Vagina (tissue), 2 donors: Measurements from ENCODE around the gene VPS36. TPM values are rescaled to one million over a fixed set of nuclear protein-coding genes. Genes with fewer than 3 reads are reported as not detected.

ENCODE experiments used
- DNase-seq, 2 donors: peaks; one replicate each; pipeline ENCODE4 v3.0.0-alpha.2; 2017; ENCODE audit errors: extremely low spot score in 2 of 2
- H3K27ac ChIP-seq: fragments of 200-600 bp; sonication (generic); one replicate; pipeline ENCODE4 v1.5.1; 2019
- H3K27me3 ChIP-seq: fragments of 200-600 bp; sonication (generic); one replicate; pipeline ENCODE4 v1.5.1; 2019
- H3K36me3 ChIP-seq, 2 donors: fragments of 200-600 bp; sonication (generic); one replicate each; pipeline ENCODE4 v1.5.1; 2017 to 2019
- H3K4me1 ChIP-seq: fragments of 200-600 bp; sonication (generic); one replicate; pipeline ENCODE4 v1.5.1; 2019
- H3K4me3 ChIP-seq, 2 donors: fragments of 200-600 bp; sonication (generic); 1 replicate in 1 of 2; 2 replicates in 1 of 2; pipeline ENCODE4 v1.5.1; 2016 to 2019
- H3K9me3 ChIP-seq: fragments of 200-600 bp; sonication (generic); one replicate; pipeline ENCODE4 v1.5.1; 2019
- POLR2A ChIP-seq, 2 donors: fragments of 450-650 bp; IDR thresholded peaks; one replicate each; pipeline ENCODE4 v1.6.1; 2017; ENCODE audit warnings: antibody characterized with exemption in 2 of 2, mild to moderate bottlenecking in 2 of 2, moderate library complexity in 2 of 2
- POLR2AphosphoS5 ChIP-seq, 2 donors: sonication (generic); formaldehyde crosslinking; IDR thresholded peaks; one replicate each; pipeline ENCODE4 v1.9.0; 2017; ENCODE audit warnings: antibody characterized with exemption in 2 of 2, mild to moderate bottlenecking in 2 of 2, low read depth in 1 of 2; ENCODE audit not compliant: insufficient read depth in 1 of 2
- intact Hi-C: fragments of 100-400 bp; cut with DNase I; formaldehyde crosslinking; loops from one replicate; pipeline ENCODE4 v1.15.1; 2023
- total RNA-seq: library from RNA; depleted of rRNA; stranded (reverse); fragments of >200 nt; gene quantifications from one replicate; pipeline ENCODE4 v1.2.3, GENCODE V29; 2016
- TF ChIP-seq, protein P1 (sequence below), 3 experiments: fragments of 450-650 bp in 2 of 3; fragments of 200-600 bp in 1 of 3; sonication (generic) in 1 of 3; IDR thresholded peaks; one replicate each; pipeline ENCODE4 v1.5.1; 2017 to 2019; ENCODE audit warnings: antibody characterized with exemption in 3 of 3, mild to moderate bottlenecking in 2 of 3, moderate library complexity in 2 of 3

The VPS36 gene
- total RNA-seq, 1 donor from 2014 or later: 57.2 TPM

DNA sequence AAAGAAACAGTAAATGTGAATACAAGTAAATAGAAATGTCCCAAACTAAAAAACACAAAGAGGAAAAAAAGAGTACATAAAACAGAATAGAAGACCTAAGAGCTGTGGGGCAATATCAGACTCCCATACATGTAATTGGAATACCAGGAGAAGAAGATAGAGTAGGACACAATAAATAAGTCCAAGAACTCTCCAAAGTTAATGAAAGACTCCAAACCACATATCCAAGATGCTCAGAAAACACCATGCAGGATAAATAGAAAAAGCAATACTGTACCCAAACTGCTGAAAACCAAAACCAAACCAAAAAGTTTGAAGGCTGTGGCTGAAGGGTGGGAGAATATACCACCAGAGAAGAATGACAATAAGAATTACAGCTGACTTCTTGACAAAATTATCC is 62.7 kb downstream of the VPS36 start:
- no peaks in the 10 kb centered on the region for H3K9me3 ChIP-seq
- H3K36me3 ChIP-seq: no peaks in the 10 kb centered on the region
- TF ChIP-seq POLR2AphosphoS5 (IDR thresholded peaks at IDR 0.05; ENCODE audit: insufficient read depth in 1 of 2, low read depth in 1 of 2): no peak
- TF ChIP-seq POLR2A (IDR thresholded peaks at IDR 0.05): no peak
- TF ChIP-seq, protein P1, sequence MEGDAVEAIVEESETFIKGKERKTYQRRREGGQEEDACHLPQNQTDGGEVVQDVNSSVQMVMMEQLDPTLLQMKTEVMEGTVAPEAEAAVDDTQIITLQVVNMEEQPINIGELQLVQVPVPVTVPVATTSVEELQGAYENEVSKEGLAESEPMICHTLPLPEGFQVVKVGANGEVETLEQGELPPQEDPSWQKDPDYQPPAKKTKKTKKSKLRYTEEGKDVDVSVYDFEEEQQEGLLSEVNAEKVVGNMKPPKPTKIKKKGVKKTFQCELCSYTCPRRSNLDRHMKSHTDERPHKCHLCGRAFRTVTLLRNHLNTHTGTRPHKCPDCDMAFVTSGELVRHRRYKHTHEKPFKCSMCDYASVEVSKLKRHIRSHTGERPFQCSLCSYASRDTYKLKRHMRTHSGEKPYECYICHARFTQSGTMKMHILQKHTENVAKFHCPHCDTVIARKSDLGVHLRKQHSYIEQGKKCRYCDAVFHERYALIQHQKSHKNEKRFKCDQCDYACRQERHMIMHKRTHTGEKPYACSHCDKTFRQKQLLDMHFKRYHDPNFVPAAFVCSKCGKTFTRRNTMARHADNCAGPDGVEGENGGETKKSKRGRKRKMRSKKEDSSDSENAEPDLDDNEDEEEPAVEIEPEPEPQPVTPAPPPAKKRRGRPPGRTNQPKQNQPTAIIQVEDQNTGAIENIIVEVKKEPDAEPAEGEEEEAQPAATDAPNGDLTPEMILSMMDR (IDR thresholded peaks at IDR 0.05): no peak
- no peak for DNase-seq
- no peaks in the 10 kb centered on the region for H3K27me3 ChIP-seq
- no peak overlapping the region for H3K4me3 ChIP-seq
- H3K4me1 ChIP-seq: no peaks in the 10 kb centered on the region
- intact Hi-C loops: no loop called here
- H3K27ac ChIP-seq: no peak overlapping the region

DNA sequence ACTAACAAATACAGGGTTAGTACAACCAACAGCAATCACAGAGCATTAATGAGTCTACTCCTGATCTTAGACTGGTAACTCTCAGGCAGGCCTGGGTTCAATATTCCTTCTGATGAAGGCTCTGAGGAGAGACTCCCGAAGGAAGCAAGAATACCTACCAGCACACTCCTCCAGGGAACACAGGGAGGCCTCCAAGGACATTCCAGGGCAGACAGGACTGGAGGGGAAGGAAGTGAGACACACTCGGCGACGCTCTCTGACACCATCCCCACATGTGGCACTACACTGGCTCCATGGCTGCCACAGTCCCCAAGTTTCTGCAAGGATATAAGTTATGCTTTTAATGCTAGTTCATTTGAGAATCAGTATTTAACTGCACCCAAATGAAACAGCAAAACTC is 64.6 kb downstream of the VPS36 start:
- intact Hi-C loops: no loop called here
- H3K27me3 ChIP-seq: no peaks in the 10 kb centered on the region
- H3K4me1 ChIP-seq: no peaks in the 10 kb centered on the region
- H3K9me3 ChIP-seq: no peaks in the 10 kb centered on the region
- DNase-seq: no peak
- TF ChIP-seq POLR2AphosphoS5 (IDR thresholded peaks at IDR 0.05; ENCODE audit: insufficient read depth in 1 of 2, low read depth in 1 of 2) (no peak), POLR2A (IDR thresholded peaks at IDR 0.05) (no peak)
- TF ChIP-seq, protein P1 (IDR thresholded peaks at IDR 0.05): no peak
- no peaks in the 10 kb centered on the region for H3K36me3 ChIP-seq
- H3K4me3 ChIP-seq: no peak overlapping the region
- H3K27ac ChIP-seq: no peak overlapping the region

DNA sequence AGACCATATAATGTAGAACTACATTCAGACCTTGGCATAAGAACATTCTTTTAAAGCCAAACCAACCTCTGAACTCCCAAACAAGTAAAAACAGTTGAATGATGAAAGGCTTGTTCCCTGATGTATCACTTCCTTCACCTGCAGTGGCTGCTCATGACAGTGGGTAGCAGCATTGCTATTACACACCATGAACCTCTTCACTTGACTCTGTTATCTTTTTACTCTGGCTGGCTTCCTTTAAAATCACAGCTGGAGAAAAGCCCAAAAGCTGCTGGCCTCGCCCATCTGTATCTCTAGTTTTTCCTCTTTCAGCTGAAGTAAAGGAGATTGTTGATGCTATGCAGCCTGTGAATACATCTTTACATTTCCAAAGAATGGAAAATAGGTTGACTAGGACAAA is 67.1 kb downstream of the VPS36 start:
- no peak overlapping the region for H3K4me3 ChIP-seq
- H3K27me3 ChIP-seq: no peaks in the 10 kb centered on the region
- no peaks in the 10 kb centered on the region for H3K4me1 ChIP-seq
- no peak overlapping the region for H3K27ac ChIP-seq
- DNase-seq: no peak
- no peaks in the 10 kb centered on the region for H3K36me3 ChIP-seq
- TF ChIP-seq POLR2AphosphoS5 (IDR thresholded peaks at IDR 0.05; ENCODE audit: insufficient read depth in 1 of 2, low read depth in 1 of 2) (no peak), POLR2A (IDR thresholded peaks at IDR 0.05) (no peak)
- TF ChIP-seq, protein P1 (IDR thresholded peaks at IDR 0.05): no peak
- no peaks in the 10 kb centered on the region for H3K9me3 ChIP-seq
- intact Hi-C loops: no loop called here

DNA sequence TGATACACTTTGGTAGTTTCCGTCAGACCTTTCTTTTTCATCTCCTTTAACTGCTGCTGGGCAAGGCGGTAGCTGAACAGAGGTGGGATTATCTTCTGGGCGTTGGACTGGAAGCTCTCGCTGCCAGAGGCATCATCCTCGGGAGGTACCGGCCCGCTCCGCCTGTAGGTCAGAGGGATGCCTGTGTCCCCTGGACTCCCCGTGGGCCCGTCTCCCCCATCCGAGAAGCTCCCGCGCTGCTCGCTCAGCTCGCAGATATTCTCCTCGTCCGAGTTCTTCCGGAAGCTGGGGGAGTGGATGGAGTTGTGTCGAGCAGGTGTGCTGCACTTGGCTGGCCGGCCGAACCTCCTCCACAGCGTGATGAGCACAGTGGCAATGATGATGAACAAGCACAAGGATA is 72.1 kb downstream of the VPS36 start:
- no peaks in the 10 kb centered on the region for H3K4me1 ChIP-seq
- intact Hi-C loops: no loop called here
- H3K4me3 ChIP-seq: no peak overlapping the region
- no peaks in the 10 kb centered on the region for H3K36me3 ChIP-seq
- no peak for DNase-seq
- no peak overlapping the region for H3K27ac ChIP-seq
- TF ChIP-seq, protein P1 (IDR thresholded peaks at IDR 0.05): no peak
- TF ChIP-seq POLR2A (IDR thresholded peaks at IDR 0.05) (no peak), POLR2AphosphoS5 (IDR thresholded peaks at IDR 0.05; ENCODE audit: insufficient read depth in 1 of 2, low read depth in 1 of 2) (no peak)
- H3K27me3 ChIP-seq: no peaks in the 10 kb centered on the region
- no peaks in the 10 kb centered on the region for H3K9me3 ChIP-seq

DNA sequence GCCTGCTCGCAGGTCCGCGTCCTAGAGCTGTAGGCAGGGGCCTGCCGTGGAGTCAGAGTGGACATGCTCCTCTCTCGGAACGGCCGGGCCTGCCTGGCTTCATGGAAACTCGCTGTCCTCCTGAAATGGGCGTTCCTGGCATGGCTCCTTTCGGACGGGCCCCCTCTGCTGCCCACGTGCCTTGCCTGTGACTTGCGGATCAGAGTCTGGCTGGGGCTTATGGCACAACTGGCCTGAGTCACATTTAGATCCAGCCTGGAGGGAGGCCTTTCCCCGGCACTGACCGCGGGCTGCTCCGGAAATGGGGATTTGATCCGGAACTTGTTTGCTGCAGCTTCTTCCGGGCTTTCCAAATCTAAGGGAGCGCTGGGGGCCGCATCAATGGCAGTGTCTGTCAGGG is 72.5 kb downstream of the VPS36 start:
- H3K36me3 ChIP-seq: no peaks in the 10 kb centered on the region
- no peak overlapping the region for H3K27ac ChIP-seq
- intact Hi-C loops: no loop called here
- no peak for DNase-seq
- H3K27me3 ChIP-seq: no peaks in the 10 kb centered on the region
- no peak overlapping the region for H3K4me3 ChIP-seq
- H3K9me3 ChIP-seq: no peaks in the 10 kb centered on the region
- no peaks in the 10 kb centered on the region for H3K4me1 ChIP-seq
- TF ChIP-seq, protein P1 (IDR thresholded peaks at IDR 0.05): no peak
- no peak for TF ChIP-seq POLR2AphosphoS5 (IDR thresholded peaks at IDR 0.05; ENCODE audit: insufficient read depth in 1 of 2, low read depth in 1 of 2)
